ENCODE measurements around the gene DNM3. TPM values are rescaled to one million over a fixed set of nuclear protein-coding genes. Genes with fewer than 3 reads are reported as not detected.

DNM3 gene
- total and polyA plus RNA-seq, 7 donors = 0.60 to 13.3 (median 3.9) TPM

- Histone ChIP-seq H3K9me3 (no peaks in the 10 kb centered on the region), H3K4me1 (no peaks in the 10 kb centered on the region), H3K27ac (no peak overlapping the region), H3K4me3 (no peak overlapping the region), H3K27me3 (no peaks in the 10 kb centered on the region), H3K36me3 (no peaks in the 10 kb centered on the region)
- 98% methylated on average over 3 of the region's 3 CpGs for WGBS, 2 donors
- TF ChIP-seq CTCF (IDR thresholded peaks at IDR 0.05) (no peak), EP300 (IDR thresholded peaks at IDR 0.05) (no peak), POLR2A (IDR thresholded peaks at IDR 0.05) (no peak)
- no peak for DNase-seq
- intact Hi-C loops (cut with DNase I) = no loop called here
Observed at GRCh38 chr1:171943973-171944561, 102.8 kb downstream of the DNM3 start.

- no peak overlapping the region for H3K4me3 ChIP-seq
- H3K36me3 ChIP-seq = no peaks in the 10 kb centered on the region
- H3K4me1 ChIP-seq = no peaks in the 10 kb centered on the region
- TF ChIP-seq POLR2A (IDR thresholded peaks at IDR 0.05) (no peak), EP300 (IDR thresholded peaks at IDR 0.05) (no peak), CTCF (IDR thresholded peaks at IDR 0.05) (no peak), POLR2AphosphoS5 (IDR thresholded peaks at IDR 0.05) (no peak)
- 13 to 17% methylated on average over 1 of the region's 1 CpG for WGBS, 2 donors
- intact Hi-C loops (cut with DNase I) = no loop called here
- H3K9me3 ChIP-seq = no peaks in the 10 kb centered on the region
- H3K27me3 ChIP-seq = no peaks in the 10 kb centered on the region
- DNase-seq = no peak
- H3K27ac ChIP-seq = no peak overlapping the region
Observed at GRCh38 chr1:171948511-171948910, 107.2 kb downstream of the DNM3 start.

- DNase-seq = no peak
- Histone ChIP-seq H3K36me3 (no peaks in the 10 kb centered on the region), H3K4me1 (no peaks in the 10 kb centered on the region), H3K9me3 (no peaks in the 10 kb centered on the region), H3K4me3 (no peak overlapping the region), H3K27me3 (no peaks in the 10 kb centered on the region), H3K27ac (no peak overlapping the region)
- WGBS, 2 donors = 88 to 91% methylated on average over 2 of the region's 2 CpGs
- no peak for TF ChIP-seq CTCF (IDR thresholded peaks at IDR 0.05)
- no peak for TF ChIP-seq POLR2A (IDR thresholded peaks at IDR 0.05)
- TF ChIP-seq POLR2AphosphoS5 (IDR thresholded peaks at IDR 0.05) = no peak
- no peak for TF ChIP-seq EP300 (IDR thresholded peaks at IDR 0.05)
- intact Hi-C loops (cut with DNase I) = no loop called here
Observed at GRCh38 chr1:171949316-171949715, 108.0 kb downstream of the DNM3 start.

GRCh38 chr1:171953835-171954234, 112.5 kb downstream of the DNM3 start:
- Histone ChIP-seq H3K36me3 (no peaks in the 10 kb centered on the region), H3K4me3 (no peak overlapping the region), H3K27ac (no peak overlapping the region), H3K4me1 (no peaks in the 10 kb centered on the region), H3K9me3 (no peaks in the 10 kb centered on the region), H3K27me3 (no peaks in the 10 kb centered on the region)
- WGBS, 2 donors = 61 to 82% methylated on average over 1 of the region's 1 CpG
- intact Hi-C loops (cut with DNase I) = no loop called here
- no peak for DNase-seq
- no peak for TF ChIP-seq EP300 (IDR thresholded peaks at IDR 0.05)
- no peak for TF ChIP-seq POLR2A (IDR thresholded peaks at IDR 0.05)
- TF ChIP-seq POLR2AphosphoS5 (IDR thresholded peaks at IDR 0.05) = no peak
- no peak for TF ChIP-seq CTCF (IDR thresholded peaks at IDR 0.05)

GRCh38 chr1:171954361-171954760, 113.1 kb downstream of the DNM3 start:
- TF ChIP-seq EP300 (IDR thresholded peaks at IDR 0.05) = no peak
- TF ChIP-seq CTCF (IDR thresholded peaks at IDR 0.05) = no peak
- no peak for TF ChIP-seq POLR2AphosphoS5 (IDR thresholded peaks at IDR 0.05)
- TF ChIP-seq POLR2A (IDR thresholded peaks at IDR 0.05) = no peak
- WGBS, 2 donors = 88 to 90% methylated on average over 4 of the region's 4 CpGs
- Histone ChIP-seq H3K4me1 (no peaks in the 10 kb centered on the region), H3K27me3 (no peaks in the 10 kb centered on the region), H3K9me3 (no peaks in the 10 kb centered on the region), H3K27ac (no peak overlapping the region), H3K4me3 (no peak overlapping the region), H3K36me3 (no peaks in the 10 kb centered on the region)
- no peak for DNase-seq
- intact Hi-C loops (cut with DNase I) = no loop called here
